VCaP (cell line): ENCODE data around the gene BNC2.
"Not testable (repeated sequence)": the region's sequence is repeated elsewhere in the genome, so short reads cannot be mapped to it uniquely, and the experiment has no call there.

Source experiments
- H3K27ac ChIP-seq: fragments of 450-650 bp; 2 replicates; pipeline ENCODE4 v1.5.1; 2017
- TF ChIP-seq, protein P1 (sequence below): fragments of 450-650 bp; conservative IDR thresholded peaks from 2 replicates; pipeline ENCODE4 v1.5.1; 2017; ENCODE audit warnings: mild to moderate bottlenecking, moderate library complexity

The BNC2 gene

GRCh38 chr9:16543686-16544085 is 326.8 kb downstream of the BNC2 start:
- no peak overlapping the region for H3K27ac ChIP-seq
- TF ChIP-seq, protein P1, sequence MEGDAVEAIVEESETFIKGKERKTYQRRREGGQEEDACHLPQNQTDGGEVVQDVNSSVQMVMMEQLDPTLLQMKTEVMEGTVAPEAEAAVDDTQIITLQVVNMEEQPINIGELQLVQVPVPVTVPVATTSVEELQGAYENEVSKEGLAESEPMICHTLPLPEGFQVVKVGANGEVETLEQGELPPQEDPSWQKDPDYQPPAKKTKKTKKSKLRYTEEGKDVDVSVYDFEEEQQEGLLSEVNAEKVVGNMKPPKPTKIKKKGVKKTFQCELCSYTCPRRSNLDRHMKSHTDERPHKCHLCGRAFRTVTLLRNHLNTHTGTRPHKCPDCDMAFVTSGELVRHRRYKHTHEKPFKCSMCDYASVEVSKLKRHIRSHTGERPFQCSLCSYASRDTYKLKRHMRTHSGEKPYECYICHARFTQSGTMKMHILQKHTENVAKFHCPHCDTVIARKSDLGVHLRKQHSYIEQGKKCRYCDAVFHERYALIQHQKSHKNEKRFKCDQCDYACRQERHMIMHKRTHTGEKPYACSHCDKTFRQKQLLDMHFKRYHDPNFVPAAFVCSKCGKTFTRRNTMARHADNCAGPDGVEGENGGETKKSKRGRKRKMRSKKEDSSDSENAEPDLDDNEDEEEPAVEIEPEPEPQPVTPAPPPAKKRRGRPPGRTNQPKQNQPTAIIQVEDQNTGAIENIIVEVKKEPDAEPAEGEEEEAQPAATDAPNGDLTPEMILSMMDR = no peak

GRCh38 chr9:16543225-16543624 is 327.2 kb downstream of the BNC2 start:
- TF ChIP-seq, protein P1 = no peak
- no peak overlapping the region for H3K27ac ChIP-seq

DNA sequence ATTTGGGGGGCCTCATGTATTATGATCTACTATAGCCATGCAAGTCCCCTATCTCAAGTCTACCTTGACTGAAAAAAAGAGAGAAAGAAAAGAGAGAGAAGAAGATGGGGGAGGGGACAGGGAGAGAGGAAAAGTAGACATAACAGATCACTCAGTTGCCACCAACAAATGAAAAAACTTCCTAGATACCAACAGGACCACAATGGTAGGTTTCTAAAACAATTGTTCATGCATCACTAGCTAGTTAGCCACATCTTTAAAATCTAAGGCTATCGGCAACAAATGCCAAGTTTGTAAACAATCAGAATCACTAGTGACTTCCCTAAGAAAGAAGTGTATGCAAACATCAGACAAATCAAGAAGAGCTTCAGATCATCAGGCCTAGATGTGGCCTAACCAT is 328.2 kb downstream of the BNC2 start:
- TF ChIP-seq, protein P1 = no peak
- no peak overlapping the region for H3K27ac ChIP-seq

DNA sequence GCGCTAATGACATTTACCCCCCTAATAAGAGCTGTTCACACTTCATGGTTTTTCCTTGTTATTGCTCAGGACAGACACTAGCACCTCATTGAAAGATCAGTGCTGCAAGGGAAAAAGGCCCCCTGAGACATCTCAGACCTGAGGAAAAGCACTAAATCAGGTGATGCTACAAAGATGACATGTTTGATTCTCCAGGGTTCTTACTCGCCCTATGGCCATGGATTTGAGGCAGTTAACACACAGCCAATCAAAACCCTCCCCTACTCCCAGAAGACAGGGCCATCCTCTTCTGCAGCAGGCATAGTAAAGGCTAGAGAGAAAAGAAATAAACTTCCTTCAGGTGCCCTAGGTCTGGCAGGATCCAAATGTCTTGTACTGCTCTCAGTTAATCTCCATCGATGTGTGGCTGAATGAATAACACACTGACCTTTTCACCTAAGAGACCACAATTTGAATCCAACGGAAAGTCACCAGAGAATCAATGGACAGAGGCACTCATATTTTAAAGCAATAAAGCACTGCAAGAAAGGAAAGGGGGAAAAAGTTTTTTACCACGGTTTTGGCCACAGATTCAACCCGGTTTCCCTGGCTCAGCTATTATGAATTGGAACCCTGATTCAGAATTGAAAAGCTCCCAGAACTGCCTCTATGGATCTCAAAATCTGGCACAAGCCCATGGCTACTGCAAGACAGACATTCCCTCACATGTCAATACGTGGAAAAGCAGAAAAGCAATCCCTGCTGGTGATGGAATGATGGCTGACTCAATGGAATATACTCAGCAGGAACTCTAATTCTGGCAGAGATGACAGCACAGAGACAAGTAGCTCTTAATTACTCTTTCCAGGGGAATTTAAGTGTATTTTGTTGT is 329.5 kb downstream of the BNC2 start:
- H3K27ac ChIP-seq = no peak overlapping the region
- TF ChIP-seq, protein P1 = no peak

DNA sequence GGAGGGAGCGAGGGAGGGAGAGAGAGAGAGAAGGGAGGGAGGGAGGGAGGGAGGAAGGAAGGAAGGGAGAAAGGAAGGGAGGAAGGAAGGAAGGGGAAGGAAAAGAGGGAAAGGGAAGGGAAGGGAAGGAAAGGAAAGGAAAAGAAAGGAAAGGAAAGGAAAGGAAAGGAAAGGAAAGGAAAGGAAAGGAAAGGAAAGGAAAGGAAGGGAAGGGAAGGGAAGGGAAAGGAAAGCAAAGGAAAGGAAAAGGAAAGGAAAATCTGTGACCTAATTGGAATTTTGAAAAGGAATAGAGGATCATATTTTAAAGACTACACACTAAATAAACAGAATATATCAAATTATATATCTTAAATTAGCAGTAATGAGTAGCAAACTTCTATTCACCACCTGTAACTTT is 330.8 kb downstream of the BNC2 start:
- not testable (repeated sequence) for H3K27ac ChIP-seq

DNA sequence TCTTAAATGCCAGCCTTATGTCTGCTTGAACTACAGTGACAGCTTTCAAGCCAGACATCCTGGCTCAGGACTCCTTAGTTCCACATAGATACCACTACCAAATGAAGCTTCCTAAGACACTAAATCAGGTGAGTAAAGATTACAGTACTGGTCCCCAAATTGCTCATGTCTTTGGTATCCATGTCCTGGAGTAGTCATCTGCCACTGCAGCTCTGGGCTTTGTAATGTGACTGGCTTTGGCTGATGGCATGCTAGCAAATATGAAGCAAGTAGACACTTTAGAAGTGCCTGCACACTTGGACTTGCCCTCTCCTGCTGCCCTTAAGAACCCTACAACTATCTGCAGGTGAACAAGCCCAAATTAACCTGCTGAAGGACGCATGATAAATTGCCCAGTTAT is 334.9 kb downstream of the BNC2 start:
- no peak overlapping the region for H3K27ac ChIP-seq
- TF ChIP-seq, protein P1 = no peak

- no peak overlapping the region for H3K27ac ChIP-seq
- TF ChIP-seq, protein P1 = no peak
These were observed 337.6 kb downstream of the BNC2 start for GRCh38 chr9:16532681-16533450.
